Liver (tissue), 9 donors: ENCODE data around the gene RGP1. TPM values are rescaled to one million over a fixed set of nuclear protein-coding genes. Genes with fewer than 3 reads are reported as not detected.

Experiments used
- DNase-seq: peaks from one replicate; pipeline ENCODE4 v3.0.0-alpha.2; 2017; ENCODE audit warnings: low spot score
- H3K27ac ChIP-seq, 2 donors: one replicate each; pipeline ENCODE4 v1.7.0; 2013; ENCODE audit warnings: inconsistent platforms in 2 of 2, low read length in 2 of 2, control low read depth in 1 of 2, low read depth in 1 of 2, mild to moderate bottlenecking in 1 of 2
- H3K27me3 ChIP-seq, 4 donors: one replicate each; pipeline versions ENCODE4 v1.6.1 to v1.7.0; 2013; ENCODE audit warnings: low read length in 3 of 4, inconsistent platforms in 1 of 4, mild to moderate bottlenecking in 1 of 4, moderate library complexity in 1 of 4; ENCODE audit not compliant: control insufficient read depth in 4 of 4, insufficient read depth in 4 of 4
- H3K36me3 ChIP-seq, 4 donors: one replicate each; pipeline versions ENCODE4 v1.6.1 to v1.7.0; 2013; ENCODE audit warnings: low read length in 3 of 4, mild to moderate bottlenecking in 3 of 4, low read depth in 1 of 4, moderate library complexity in 1 of 4; ENCODE audit not compliant: control insufficient read depth in 4 of 4, insufficient read depth in 3 of 4
- H3K4me1 ChIP-seq, 4 donors: one replicate each; pipeline versions ENCODE4 v1.6.1 to v1.7.0; 2013; ENCODE audit warnings: low read length in 3 of 4, mild to moderate bottlenecking in 3 of 4, moderate library complexity in 1 of 4; ENCODE audit not compliant: control insufficient read depth in 4 of 4, insufficient read depth in 4 of 4
- H3K4me3 ChIP-seq, 3 donors: one replicate each; pipeline versions ENCODE4 v1.6.1 to v1.7.0; 2013; ENCODE audit warnings: low read length in 3 of 3, control low read depth in 1 of 3, low read depth in 1 of 3, mild to moderate bottlenecking in 1 of 3
- H3K9ac ChIP-seq, 2 donors: one replicate each; pipeline ENCODE4 v1.7.0; 2013; ENCODE audit warnings: low read length in 2 of 2, mild to moderate bottlenecking in 2 of 2, moderate library complexity in 2 of 2, control low read depth in 1 of 2, low read depth in 1 of 2
- H3K9me3 ChIP-seq, 4 donors: one replicate each; pipeline versions ENCODE4 v1.6.1 to v1.7.0; 2013; ENCODE audit warnings: low read length in 3 of 4; ENCODE audit not compliant: control insufficient read depth in 4 of 4
- EGR1 ChIP-seq, 2 donors: IDR thresholded peaks; 2 replicates each; pipeline ENCODE4 v1.6.1; 2016 to 2018; ENCODE audit warnings: antibody characterized with exemption in 2 of 2, low read depth in 2 of 2
- FOXA1 ChIP-seq: IDR thresholded peaks from 2 replicates; pipeline ENCODE4 v1.6.1; 2016; ENCODE audit warnings: antibody characterized with exemption
- FOXA2 ChIP-seq: IDR thresholded peaks from 2 replicates; pipeline ENCODE4 v1.6.1; 2016; ENCODE audit warnings: antibody characterized with exemption
- GABPA ChIP-seq, 2 donors: IDR thresholded peaks in 1 of 2; conservative IDR thresholded peaks in 1 of 2; 2 replicates each; pipeline ENCODE4 v1.6.1; 2016; ENCODE audit warnings: antibody characterized with exemption in 2 of 2, mild to moderate bottlenecking in 1 of 2, moderate library complexity in 1 of 2
- HNF4A ChIP-seq, 2 donors: conservative IDR thresholded peaks; 2 replicates each; pipeline ENCODE4 v1.6.1; 2016; ENCODE audit warnings: antibody characterized with exemption in 2 of 2, mild to moderate bottlenecking in 2 of 2
- HNF4G ChIP-seq: IDR thresholded peaks from 2 replicates; pipeline ENCODE4 v1.6.1; 2016; ENCODE audit warnings: antibody characterized with exemption
- JUND ChIP-seq, 2 donors: IDR thresholded peaks; 2 replicates each; pipeline ENCODE4 v1.6.1; 2016; ENCODE audit warnings: antibody characterized with exemption in 2 of 2
- NR2F2 ChIP-seq: IDR thresholded peaks from 2 replicates; pipeline ENCODE4 v1.6.1; 2016; ENCODE audit warnings: antibody characterized with exemption
- RAD21 ChIP-seq, 2 donors: IDR thresholded peaks; 2 replicates each; pipeline ENCODE4 v1.6.1; 2016; ENCODE audit warnings: antibody characterized with exemption in 2 of 2, mild to moderate bottlenecking in 2 of 2
- RXRA ChIP-seq, 2 donors: IDR thresholded peaks; 2 replicates each; pipeline ENCODE4 v1.6.1; 2017 to 2018; ENCODE audit warnings: antibody characterized with exemption in 2 of 2, mild to moderate bottlenecking in 1 of 2
- SP1 ChIP-seq: IDR thresholded peaks from 2 replicates; pipeline ENCODE4 v1.6.1; 2018; ENCODE audit warnings: antibody characterized with exemption, mild to moderate bottlenecking
- TAF1 ChIP-seq: conservative IDR thresholded peaks from 2 replicates; pipeline ENCODE4 v1.6.1; 2016; ENCODE audit warnings: antibody characterized with exemption, mild to moderate bottlenecking
- YY1 ChIP-seq: IDR thresholded peaks from 2 replicates; pipeline ENCODE4 v1.6.1; 2016; ENCODE audit warnings: antibody characterized with exemption, mild to moderate bottlenecking
- WGBS: extraction: QIAGEN DNeasy Blood & Tissue Kit; methylation state at CpG from one replicate; pipeline ENCODE4 v1.1.7; 2013; 5-methylcytosine and 5-hydroxymethylcytosine counted together
- polyA plus RNA-seq, 2 donors: library from polyadenylated mRNA; stranded (reverse) in 1 of 2; unstranded in 1 of 2; fragments of 200-250 nt in 1 of 2; fragments of >200 nt in 1 of 2; fragmentation: Nextera tagmentation in 1 of 2; extraction: Ambion mirVana in 1 of 2; gene quantifications; one replicate each; pipeline versions ENCODE4 v1.2.1 to v1.2.3, GENCODE V29; 2013 to 2015
- total RNA-seq, 2 donors: library from RNA; depleted of rRNA; stranded (reverse); fragments of >200 nt; gene quantifications; one replicate each; pipeline ENCODE4 v1.2.3, GENCODE V29; 2014
- TF ChIP-seq, protein P1 (sequence below): IDR thresholded peaks from 2 replicates; pipeline ENCODE4 v1.6.1; 2016; ENCODE audit warnings: antibody characterized with exemption
- TF ChIP-seq, protein P2 (sequence below): IDR thresholded peaks from 2 replicates; pipeline ENCODE4 v1.6.1; 2016; ENCODE audit warnings: antibody characterized with exemption, mild to moderate bottlenecking
- TF ChIP-seq, protein P3 (sequence below): IDR thresholded peaks from 2 replicates; pipeline ENCODE4 v1.6.1; 2016; ENCODE audit warnings: antibody characterized with exemption
- donor health status: healthy.
- donor health status: healthy.
- donor health status: healthy.
- donor health status: healthy.
- donor health status: healthy.

The RGP1 gene
- total and polyA plus RNA-seq, 4 donors, result 2.6 to 10.7 (median 5.9) TPM

DNA sequence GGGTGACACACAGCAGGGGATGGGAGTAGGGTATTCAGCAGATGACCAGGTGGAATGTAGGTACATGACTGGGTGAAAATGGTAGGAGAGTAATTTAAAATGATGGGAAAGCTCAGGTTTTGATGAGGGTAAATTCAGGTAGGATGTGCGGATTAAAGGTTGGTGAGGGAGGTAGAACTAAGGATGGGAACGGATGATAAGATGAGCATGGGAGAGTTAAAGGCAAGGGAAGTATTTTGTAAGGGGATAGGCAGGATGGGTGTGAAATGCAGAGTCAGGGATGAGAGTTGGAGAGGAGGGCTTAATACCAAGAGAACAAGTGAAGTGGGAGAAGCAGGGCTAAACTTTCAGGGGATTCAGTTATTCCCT, 18.6 kb upstream of the RGP1 start:
- peak overlapping the region; percentile 25 to 96 for H3K9ac ChIP-seq
- WGBS, result 77% methylated on average over 2 of the region's 2 CpGs
- no peak for DNase-seq
- peak overlapping the region; percentile 95 to 98 for H3K27ac ChIP-seq
- H3K27me3 ChIP-seq, result no peaks in the 10 kb centered on the region
- peak overlapping the region; percentile 75 to 91 (median 85) for H3K4me3 ChIP-seq
- peaks cover 21 to 64% (median 56%) of the 10 kb centered on the region in 4 donors for H3K4me1 ChIP-seq
- peaks cover 0 to 8% (median 2%) of the 10 kb centered on the region in 4 donors for H3K36me3 ChIP-seq
- no peaks in the 10 kb centered on the region for H3K9me3 ChIP-seq
- no peak for TF ChIP-seq TAF1
- TF ChIP-seq HNF4G, result no peak
- TF ChIP-seq, protein P1, sequence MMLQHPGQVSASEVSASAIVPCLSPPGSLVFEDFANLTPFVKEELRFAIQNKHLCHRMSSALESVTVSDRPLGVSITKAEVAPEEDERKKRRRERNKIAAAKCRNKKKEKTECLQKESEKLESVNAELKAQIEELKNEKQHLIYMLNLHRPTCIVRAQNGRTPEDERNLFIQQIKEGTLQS, result no peak
- TF ChIP-seq RAD21 (IDR thresholded peaks at IDR 0.05), result no peak
- no peak for TF ChIP-seq SP1
- no peak for TF ChIP-seq FOXA2
- no peak for TF ChIP-seq EGR1 (IDR thresholded peaks at IDR 0.05; ENCODE audit: low read depth in 2 of 2)

DNA sequence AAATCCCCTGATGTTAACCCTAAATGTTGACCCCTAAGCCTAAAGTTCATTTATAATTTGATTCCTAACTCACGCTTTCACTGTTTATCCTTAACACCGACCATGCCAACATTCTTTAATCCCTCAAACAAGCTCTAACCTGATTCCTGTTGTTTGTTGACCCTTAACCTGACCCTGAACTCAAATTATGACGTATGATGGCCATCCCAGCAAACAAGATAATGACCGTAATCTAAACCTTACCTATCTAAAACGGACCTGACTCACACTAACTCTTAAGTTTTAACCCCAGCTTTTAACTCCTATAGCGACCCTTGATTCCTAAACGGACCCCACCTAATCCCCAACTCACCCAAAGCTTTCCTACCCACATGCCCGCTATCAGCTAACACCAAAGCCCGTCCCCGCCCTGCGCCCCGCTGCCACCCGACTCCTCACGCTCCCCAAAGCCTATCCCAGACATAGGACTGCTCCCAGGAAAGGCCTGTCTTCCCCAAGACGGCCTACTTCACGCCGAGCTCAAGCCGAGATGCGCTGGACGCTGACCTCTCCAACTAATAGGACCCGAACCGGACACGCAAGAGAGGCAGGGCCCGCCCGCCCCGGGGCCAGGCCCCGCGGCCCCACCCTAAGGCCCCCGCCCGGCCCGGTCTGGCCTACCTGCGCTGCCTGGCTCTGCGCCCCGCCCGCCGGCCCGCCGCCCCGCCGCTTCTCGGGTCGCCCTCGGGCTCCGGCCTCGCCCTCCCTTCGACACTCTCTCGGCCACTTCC, 17.5 kb upstream of the RGP1 start:
- H3K27ac ChIP-seq, result peak overlapping the region; percentile 95 to 98
- no peaks in the 10 kb centered on the region for H3K27me3 ChIP-seq
- TF ChIP-seq EGR1 (IDR thresholded peaks at IDR 0.05; ENCODE audit: low read depth in 2 of 2) (no peak), SP1 (peak; percentile 81), RAD21 (IDR thresholded peaks at IDR 0.05) (no peak), TAF1 (no peak), HNF4G (no peak), FOXA1 (peak; percentile 73), JUND (IDR thresholded peaks at IDR 0.05) (peak in 1 of 2 donors; percentile 52), RXRA (IDR thresholded peaks at IDR 0.05) (peak; percentile 97 to 98), GABPA (IDR thresholded peaks at IDR 0.05 in 1 of 2, conservative IDR thresholded peaks at IDR 0.05 in 1 of 2) (no peak), HNF4A (conservative IDR thresholded peaks at IDR 0.05) (peak; percentile 39 to 67), FOXA2 (peak; percentile 84), NR2F2 (peak; percentile 95), YY1 (peak; percentile 46)
- TF ChIP-seq, protein P2, sequence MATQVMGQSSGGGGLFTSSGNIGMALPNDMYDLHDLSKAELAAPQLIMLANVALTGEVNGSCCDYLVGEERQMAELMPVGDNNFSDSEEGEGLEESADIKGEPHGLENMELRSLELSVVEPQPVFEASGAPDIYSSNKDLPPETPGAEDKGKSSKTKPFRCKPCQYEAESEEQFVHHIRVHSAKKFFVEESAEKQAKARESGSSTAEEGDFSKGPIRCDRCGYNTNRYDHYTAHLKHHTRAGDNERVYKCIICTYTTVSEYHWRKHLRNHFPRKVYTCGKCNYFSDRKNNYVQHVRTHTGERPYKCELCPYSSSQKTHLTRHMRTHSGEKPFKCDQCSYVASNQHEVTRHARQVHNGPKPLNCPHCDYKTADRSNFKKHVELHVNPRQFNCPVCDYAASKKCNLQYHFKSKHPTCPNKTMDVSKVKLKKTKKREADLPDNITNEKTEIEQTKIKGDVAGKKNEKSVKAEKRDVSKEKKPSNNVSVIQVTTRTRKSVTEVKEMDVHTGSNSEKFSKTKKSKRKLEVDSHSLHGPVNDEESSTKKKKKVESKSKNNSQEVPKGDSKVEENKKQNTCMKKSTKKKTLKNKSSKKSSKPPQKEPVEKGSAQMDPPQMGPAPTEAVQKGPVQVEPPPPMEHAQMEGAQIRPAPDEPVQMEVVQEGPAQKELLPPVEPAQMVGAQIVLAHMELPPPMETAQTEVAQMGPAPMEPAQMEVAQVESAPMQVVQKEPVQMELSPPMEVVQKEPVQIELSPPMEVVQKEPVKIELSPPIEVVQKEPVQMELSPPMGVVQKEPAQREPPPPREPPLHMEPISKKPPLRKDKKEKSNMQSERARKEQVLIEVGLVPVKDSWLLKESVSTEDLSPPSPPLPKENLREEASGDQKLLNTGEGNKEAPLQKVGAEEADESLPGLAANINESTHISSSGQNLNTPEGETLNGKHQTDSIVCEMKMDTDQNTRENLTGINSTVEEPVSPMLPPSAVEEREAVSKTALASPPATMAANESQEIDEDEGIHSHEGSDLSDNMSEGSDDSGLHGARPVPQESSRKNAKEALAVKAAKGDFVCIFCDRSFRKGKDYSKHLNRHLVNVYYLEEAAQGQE, result peak; percentile 43
- TF ChIP-seq, protein P3, sequence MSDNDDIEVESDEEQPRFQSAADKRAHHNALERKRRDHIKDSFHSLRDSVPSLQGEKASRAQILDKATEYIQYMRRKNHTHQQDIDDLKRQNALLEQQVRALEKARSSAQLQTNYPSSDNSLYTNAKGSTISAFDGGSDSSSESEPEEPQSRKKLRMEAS, result no peak
- WGBS, result under 1% methylated on average over 47 of the region's 47 CpGs
- H3K36me3 ChIP-seq, result peaks cover 2 to 13% (median 6%) of the 10 kb centered on the region in 4 donors
- H3K4me1 ChIP-seq, result peaks cover 21 to 68% (median 54%) of the 10 kb centered on the region in 4 donors
- peak overlapping the region; percentile 75 to 91 (median 90) for H3K4me3 ChIP-seq
- DNase-seq, result no peak
- no peaks in the 10 kb centered on the region for H3K9me3 ChIP-seq
- peak overlapping the region; percentile 86 to 96 for H3K9ac ChIP-seq
